A549 (cell line): Measurements from ENCODE around the gene PTGES. TPM values are rescaled to one million over a fixed set of nuclear protein-coding genes. Genes with fewer than 3 reads are reported as not detected.
"Not testable (repeated sequence)": the region's sequence is repeated elsewhere in the genome, so short reads cannot be mapped to it uniquely, and the experiment has no call there.

Experiments
- ATAC-seq, 2 experiments: fragments of 200-7000 bp in 1 of 2; fragments of >200 bp in 1 of 2; cut with Nextera tagmentation in 1 of 2; cut with Tn5 transposase in 1 of 2; 3 replicates each; pipeline versions ENCODE4 v1.8.0 to v1.9.1; 2018 to 2020; ENCODE audit warnings: mild to moderate bottlenecking in 1 of 2, moderate library complexity in 1 of 2
- CTCF ChIA-PET: fragments of 300-600 bp; sonication (Branson Sonifier 250); formaldehyde crosslinking; extraction: SDS; loops from one replicate; lab custom pipeline; 2021; ENCODE audit warnings: antibody characterized with exemption, inconsistent platforms; lab: Yijun Ruan, JAX
- POLR2A ChIA-PET: fragments of 350-600 bp; formaldehyde crosslinking; extraction: SDS; loops from one replicate; lab custom pipeline; 2021; ENCODE audit warnings: antibody characterized with exemption, inconsistent platforms; lab: Yijun Ruan, JAX
- DNase-seq, 2 experiments: peaks; one replicate each; pipeline versions ENCODE4 v3.0.0 to v3.0.0-alpha.2; 2011 to 2016; ENCODE audit warnings: low read depth in 1 of 2, low spot score in 1 of 2
- FAIRE-seq: peaks from 2 replicates; lab custom pipeline; 2011; peaks lifted over from hg19 to GRCh38; lab: Jason Lieb, UNC
- H3K27ac ChIP-seq, 2 experiments: fragments of >200 bp; sonication (Bioruptor Twin); formaldehyde crosslinking; 3 replicates each; pipeline ENCODE4 v1.5.1; 2016 to 2017
- H3K4me1 ChIP-seq: fragments of >200 bp; sonication (Bioruptor Twin); formaldehyde crosslinking; 3 replicates; pipeline ENCODE4 v1.6.1; 2016
- H3K4me2 ChIP-seq: fragments of >200 bp; sonication (Bioruptor Twin); formaldehyde crosslinking; 3 replicates; pipeline ENCODE4 v1.6.1; 2016
- H3K4me3 ChIP-seq: fragments of >200 bp; sonication (Bioruptor Twin); formaldehyde crosslinking; 3 replicates; pipeline ENCODE4 v1.5.1; 2016
- H3K9me3 ChIP-seq: fragments of >200 bp; sonication (Bioruptor Twin); formaldehyde crosslinking; 3 replicates; pipeline ENCODE4 v1.6.1; 2016
- CBX2 ChIP-seq: fragments of 200-600 bp; sonication (generic); IDR thresholded peaks from 2 replicates; pipeline ENCODE4 v1.6.1; 2016; ENCODE audit warnings: low read depth, mild to moderate bottlenecking, borderline replicate concordance
- CBX8 ChIP-seq: fragments of 200-600 bp; sonication (generic); IDR thresholded peaks from 2 replicates; pipeline ENCODE4 v1.6.1; 2016
- FOXS1 ChIP-seq: fragments of 250-450 bp; sonication (Bioruptor Pico); IDR thresholded peaks from 2 replicates; pipeline ENCODE4 v1.5.0; 2020; ENCODE audit warnings: mild to moderate bottlenecking, moderate library complexity
- GATA3 ChIP-seq: IDR thresholded peaks from 2 replicates; pipeline ENCODE4 v1.6.1; 2012; ENCODE audit warnings: borderline replicate concordance
- HOXA7 ChIP-seq: fragments of 250-450 bp; sonication (Bioruptor Pico); IDR thresholded peaks from 2 replicates; pipeline ENCODE4 v1.5.0; 2020; ENCODE audit warnings: mild to moderate bottlenecking, moderate library complexity
- HOXB13 ChIP-seq: fragments of 250-450 bp; sonication (Bioruptor Pico); IDR thresholded peaks from 2 replicates; pipeline ENCODE4 v1.5.0; 2020; ENCODE audit warnings: low read depth, mild to moderate bottlenecking, moderate library complexity
- KDM1A ChIP-seq: fragments of 200-600 bp; sonication (generic); IDR thresholded peaks from 2 replicates; pipeline ENCODE4 v1.6.1; 2016; ENCODE audit warnings: low read depth, mild to moderate bottlenecking
- MAFK ChIP-seq: fragments of 450-650 bp; IDR thresholded peaks from 2 replicates; pipeline ENCODE4 v1.6.1; 2014; ENCODE audit not compliant: partially characterized antibody
- NFE2L2 ChIP-seq: fragments of 150-350 bp; conservative IDR thresholded peaks from 2 replicates; pipeline ENCODE4 v1.6.1; 2014; ENCODE audit warnings: low read length
- PBX3 ChIP-seq: IDR thresholded peaks from 2 replicates; pipeline ENCODE4 v1.6.1; 2012
- POLR2AphosphoS2 ChIP-seq: conservative IDR thresholded peaks from 2 replicates; pipeline ENCODE4 v1.6.1; 2012; ENCODE audit warnings: low read length, improper control_type of control experiment, inconsistent platforms
- RAD21 ChIP-seq, 2 experiments: fragments of >200 bp in 1 of 2; sonication (Bioruptor Twin) in 1 of 2; formaldehyde crosslinking in 1 of 2; IDR thresholded peaks in 1 of 2; conservative IDR thresholded peaks in 1 of 2; 2 replicates in 1 of 2; 3 replicates in 1 of 2; pipeline ENCODE4 v1.6.1; 2012 to 2018; ENCODE audit warnings: inconsistent platforms in 1 of 2
- RARB ChIP-seq: fragments of 250-450 bp; sonication (Bioruptor Pico); IDR thresholded peaks from 2 replicates; pipeline ENCODE4 v1.8.0; 2021; ENCODE audit warnings: mild to moderate bottlenecking, moderate library complexity
- RNF2 ChIP-seq: fragments of 200-600 bp; sonication (generic); IDR thresholded peaks from 2 replicates; pipeline ENCODE4 v1.6.1; 2016; ENCODE audit warnings: low read depth, mild to moderate bottlenecking, antibody characterized with exemption, moderate library complexity, borderline replicate concordance
- SMC3 ChIP-seq: fragments of >200 bp; sonication (Bioruptor Twin); formaldehyde crosslinking; IDR thresholded peaks from 3 replicates; pipeline ENCODE4 v1.6.1; 2018; ENCODE audit warnings: inconsistent platforms
- TFCP2L1 ChIP-seq: fragments of 250-450 bp; sonication (Bioruptor Pico); IDR thresholded peaks from 2 replicates; pipeline ENCODE4 v1.5.0; 2021; ENCODE audit warnings: mild to moderate bottlenecking
- ZFP36 ChIP-seq: fragments of 450-650 bp; IDR thresholded peaks from 2 replicates; pipeline ENCODE4 v1.6.1; 2014; ENCODE audit warnings: borderline replicate concordance; ENCODE audit not compliant: partially characterized antibody
- ZNF302 ChIP-seq: fragments of 250-450 bp; sonication (Bioruptor Pico); IDR thresholded peaks from 2 replicates; pipeline ENCODE4 v1.9.0; 2021; ENCODE audit warnings: inconsistent platforms, mild to moderate bottlenecking, moderate library complexity
- WGBS: methylation state at CpG from one replicate; pipeline ENCODE4 v1.1.6; 2017; ENCODE audit errors: missing lambda C conversion rate; 5-methylcytosine and 5-hydroxymethylcytosine counted together
- polyA plus RNA-seq, 4 experiments: library from polyadenylated mRNA; depleted of rRNA in 3 of 4; stranded (reverse); fragments of >200 nt; fragmentation: RNase III in 1 of 4; extraction: RNeasy Plus Mini Kit Qiagen cat#74134 plus additional on column Dnase treatment in 1 of 4; gene quantifications; 2 replicates in 3 of 4; 3 replicates in 1 of 4; pipeline ENCODE4 v1.2.3, GENCODE V29; 2011 to 2017
- TF ChIP-seq, protein P1 (sequence below): fragments of 200-600 bp; sonication (generic); IDR thresholded peaks from 2 replicates; pipeline ENCODE4 v1.6.1; 2016; ENCODE audit warnings: antibody characterized with exemption, mild to moderate bottlenecking, moderate library complexity
- TF ChIP-seq, protein P2 (sequence below): fragments of >200 bp; sonication (Bioruptor Twin); formaldehyde crosslinking; IDR thresholded peaks from 3 replicates; pipeline ENCODE4 v1.5.1; 2016

Gene PTGES
- polyA plus RNA-seq, 2 of the 4 experiments (the other 2 are of a cell fraction), result 19.1 to 58.8 TPM

DNA sequence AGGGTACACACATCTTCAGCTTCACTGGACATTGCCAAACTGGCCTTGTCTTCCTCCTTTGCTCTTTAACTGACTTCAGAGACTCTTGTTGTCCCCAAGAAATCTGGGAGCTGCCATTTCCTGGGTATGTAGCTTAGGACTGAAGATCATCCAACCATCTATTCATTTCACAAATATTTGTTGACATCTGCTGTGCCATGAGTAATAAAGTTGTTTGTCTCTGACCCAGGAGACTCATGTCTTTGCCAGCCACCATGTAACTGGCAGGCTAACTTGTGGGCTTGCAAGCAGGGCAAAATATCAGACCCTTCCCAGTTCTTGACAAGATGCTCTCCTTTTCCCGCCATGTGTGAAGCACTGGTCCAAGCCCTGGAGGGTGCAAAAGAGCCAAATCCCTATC, 33.0 kb upstream of the PTGES start (continued):
- TF ChIP-seq, protein P1, sequence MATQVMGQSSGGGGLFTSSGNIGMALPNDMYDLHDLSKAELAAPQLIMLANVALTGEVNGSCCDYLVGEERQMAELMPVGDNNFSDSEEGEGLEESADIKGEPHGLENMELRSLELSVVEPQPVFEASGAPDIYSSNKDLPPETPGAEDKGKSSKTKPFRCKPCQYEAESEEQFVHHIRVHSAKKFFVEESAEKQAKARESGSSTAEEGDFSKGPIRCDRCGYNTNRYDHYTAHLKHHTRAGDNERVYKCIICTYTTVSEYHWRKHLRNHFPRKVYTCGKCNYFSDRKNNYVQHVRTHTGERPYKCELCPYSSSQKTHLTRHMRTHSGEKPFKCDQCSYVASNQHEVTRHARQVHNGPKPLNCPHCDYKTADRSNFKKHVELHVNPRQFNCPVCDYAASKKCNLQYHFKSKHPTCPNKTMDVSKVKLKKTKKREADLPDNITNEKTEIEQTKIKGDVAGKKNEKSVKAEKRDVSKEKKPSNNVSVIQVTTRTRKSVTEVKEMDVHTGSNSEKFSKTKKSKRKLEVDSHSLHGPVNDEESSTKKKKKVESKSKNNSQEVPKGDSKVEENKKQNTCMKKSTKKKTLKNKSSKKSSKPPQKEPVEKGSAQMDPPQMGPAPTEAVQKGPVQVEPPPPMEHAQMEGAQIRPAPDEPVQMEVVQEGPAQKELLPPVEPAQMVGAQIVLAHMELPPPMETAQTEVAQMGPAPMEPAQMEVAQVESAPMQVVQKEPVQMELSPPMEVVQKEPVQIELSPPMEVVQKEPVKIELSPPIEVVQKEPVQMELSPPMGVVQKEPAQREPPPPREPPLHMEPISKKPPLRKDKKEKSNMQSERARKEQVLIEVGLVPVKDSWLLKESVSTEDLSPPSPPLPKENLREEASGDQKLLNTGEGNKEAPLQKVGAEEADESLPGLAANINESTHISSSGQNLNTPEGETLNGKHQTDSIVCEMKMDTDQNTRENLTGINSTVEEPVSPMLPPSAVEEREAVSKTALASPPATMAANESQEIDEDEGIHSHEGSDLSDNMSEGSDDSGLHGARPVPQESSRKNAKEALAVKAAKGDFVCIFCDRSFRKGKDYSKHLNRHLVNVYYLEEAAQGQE, result no peak
- no peak for TF ChIP-seq CBX2
- no peak for TF ChIP-seq RARB (CRISPR knock-in tag)
- TF ChIP-seq RNF2, result no peak
- TF ChIP-seq HOXB13 (CRISPR knock-in tag), result no peak

DNA sequence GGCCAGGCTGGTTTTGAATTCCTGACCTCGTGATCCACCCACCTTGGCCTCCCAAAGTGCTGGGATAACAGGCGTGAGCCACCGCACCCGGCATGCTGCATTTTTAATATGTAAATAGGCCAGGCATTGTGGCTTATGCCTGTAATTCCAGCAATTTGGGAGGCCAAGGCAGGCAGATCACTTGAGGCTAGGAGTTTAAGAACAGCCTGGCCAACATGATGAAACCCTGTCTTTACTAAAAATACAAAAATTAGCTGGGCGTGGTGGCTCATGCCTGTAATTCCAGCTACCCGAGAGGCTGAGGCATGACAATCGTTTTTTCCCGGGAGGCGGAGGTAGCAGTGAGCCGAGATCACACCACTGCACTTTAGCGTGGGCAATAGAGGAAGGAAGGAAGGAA, 32.1 kb upstream of the PTGES start:
- H3K4me1 ChIP-seq, H3K4me3 ChIP-seq, H3K4me2 ChIP-seq, DNase-seq, POLR2A ChIA-PET, H3K27ac ChIP-seq, FAIRE-seq, H3K9me3 ChIP-seq, ATAC-seq: not testable (repeated sequence)
- CTCF ChIA-PET, result interaction anchor here (1.2 to 26.1 kb wide), 15 partner anchors 8 to 654 kb away, joined by 3 to 1179 read pairs (median 9); partner anchors contain the start of genes ASB6 and PTGES
- WGBS, result 58% methylated on average over 11 of the region's 11 CpGs

- DNase-seq (peak; percentile 78 to 92), ATAC-seq (peak; percentile 95 to 98), FAIRE-seq (no peak)
- Histone ChIP-seq H3K27ac (peak overlapping the region; percentile 51 to 73), H3K9me3 (no peaks in the 10 kb centered on the region), H3K4me3 (no peak overlapping the region), H3K4me2 (peak overlapping the region; percentile 8; the same call in 1 of the 3 replicates), H3K4me1 (peaks cover 9% of the 10 kb centered on the region; the same call in 1 of the 3 replicates)
- peak; percentile 98 to 99 for TF ChIP-seq RAD21 (conservative IDR thresholded peaks at IDR 0.05 in 1 of 2, IDR thresholded peaks at IDR 0.05 in 1 of 2)
- TF ChIP-seq SMC3, result peak; percentile 98
- TF ChIP-seq HOXA7 (CRISPR knock-in tag), result no peak
- TF ChIP-seq, protein P2, sequence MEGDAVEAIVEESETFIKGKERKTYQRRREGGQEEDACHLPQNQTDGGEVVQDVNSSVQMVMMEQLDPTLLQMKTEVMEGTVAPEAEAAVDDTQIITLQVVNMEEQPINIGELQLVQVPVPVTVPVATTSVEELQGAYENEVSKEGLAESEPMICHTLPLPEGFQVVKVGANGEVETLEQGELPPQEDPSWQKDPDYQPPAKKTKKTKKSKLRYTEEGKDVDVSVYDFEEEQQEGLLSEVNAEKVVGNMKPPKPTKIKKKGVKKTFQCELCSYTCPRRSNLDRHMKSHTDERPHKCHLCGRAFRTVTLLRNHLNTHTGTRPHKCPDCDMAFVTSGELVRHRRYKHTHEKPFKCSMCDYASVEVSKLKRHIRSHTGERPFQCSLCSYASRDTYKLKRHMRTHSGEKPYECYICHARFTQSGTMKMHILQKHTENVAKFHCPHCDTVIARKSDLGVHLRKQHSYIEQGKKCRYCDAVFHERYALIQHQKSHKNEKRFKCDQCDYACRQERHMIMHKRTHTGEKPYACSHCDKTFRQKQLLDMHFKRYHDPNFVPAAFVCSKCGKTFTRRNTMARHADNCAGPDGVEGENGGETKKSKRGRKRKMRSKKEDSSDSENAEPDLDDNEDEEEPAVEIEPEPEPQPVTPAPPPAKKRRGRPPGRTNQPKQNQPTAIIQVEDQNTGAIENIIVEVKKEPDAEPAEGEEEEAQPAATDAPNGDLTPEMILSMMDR, result peak; percentile 95
- CTCF ChIA-PET, result interaction anchor here (0.6 to 26.1 kb wide), 45 partner anchors 8 to 1535 kb away, joined by 3 to 1179 read pairs (median 4); partner anchors contain the start of genes ASB6 and PTGES
- WGBS, result 23% methylated on average over 14 of the region's 14 CpGs
- POLR2A ChIA-PET, result interaction anchor here (0.7 to 1.3 kb wide), 2 partner anchors 46 to 87 kb away, joined by 3 to 4 read pairs; no protein-coding TSS in a partner anchor
Observed at GRCh38 chr9:129783516-129784361, 30.9 kb upstream of the PTGES start.

- ATAC-seq (no peak), FAIRE-seq (no peak), DNase-seq (no peak)
- ChIA-PET CTCF (interaction anchor here (0.6 to 26.1 kb wide), 13 partner anchors 9 to 764 kb away, joined by 3 to 1179 read pairs (median 10); partner anchors contain the start of genes ASB6 and PTGES), POLR2A (interaction anchor here (0.7 kb wide), 1 partner anchor 44 kb away, joined by 7 read pairs; no protein-coding TSS in a partner anchor)
- peak overlapping the region; percentile 4 to 53; a peak in 3 of 6 replicates for H3K27ac ChIP-seq
- H3K4me3 ChIP-seq, result no peak overlapping the region
- H3K4me1 ChIP-seq, result peaks cover 23% of the 10 kb centered on the region
- H3K9me3 ChIP-seq, result no peaks in the 10 kb centered on the region
- no peak overlapping the region for H3K4me2 ChIP-seq
- WGBS, result 69% methylated on average over 5 of the region's 5 CpGs
- no peak for TF ChIP-seq NFE2L2
- TF ChIP-seq ZFP36, result no peak
- TF ChIP-seq GATA3, result no peak
- TF ChIP-seq MAFK, result no peak
- no peak for TF ChIP-seq KDM1A
- no peak for TF ChIP-seq PBX3
- no peak for TF ChIP-seq ZNF302 (CRISPR knock-in tag)
- no peak for TF ChIP-seq POLR2AphosphoS2
- TF ChIP-seq HOXA7 (CRISPR knock-in tag), result no peak
- TF ChIP-seq, protein P2, result no peak
- TF ChIP-seq TFCP2L1, result no peak
- TF ChIP-seq FOXS1 (CRISPR knock-in tag), result no peak
- TF ChIP-seq CBX8, result no peak
Observed at GRCh38 chr9:129781981-129782380, 29.1 kb upstream of the PTGES start.
